A549 (cell line): ENCODE measurements around the gene HOXD1. TPM values are rescaled to one million over a fixed set of nuclear protein-coding genes. Genes with fewer than 3 reads are reported as not detected.
A peak's percentile ranks its signal among the peaks of the same experiment; 100 is the strongest.

Experiments
- ATAC-seq, 2 experiments: fragments of 200-7000 bp in 1 of 2; fragments of >200 bp in 1 of 2; cut with Nextera tagmentation in 1 of 2; cut with Tn5 transposase in 1 of 2; 3 replicates each; pipeline versions ENCODE4 v1.8.0 to v1.9.1; 2018 to 2020; ENCODE audit warnings: mild to moderate bottlenecking in 1 of 2, moderate library complexity in 1 of 2
- CTCF ChIA-PET: fragments of 300-600 bp; sonication (Branson Sonifier 250); formaldehyde crosslinking; extraction: SDS; loops from one replicate; lab custom pipeline; 2021; ENCODE audit warnings: antibody characterized with exemption, inconsistent platforms; lab: Yijun Ruan, JAX
- POLR2A ChIA-PET: fragments of 350-600 bp; formaldehyde crosslinking; extraction: SDS; loops from one replicate; lab custom pipeline; 2021; ENCODE audit warnings: antibody characterized with exemption, inconsistent platforms; lab: Yijun Ruan, JAX
- DNase-seq, 2 experiments: peaks; one replicate each; pipeline versions ENCODE4 v3.0.0 to v3.0.0-alpha.2; 2011 to 2016; ENCODE audit warnings: low read depth in 1 of 2, low spot score in 1 of 2
- FAIRE-seq: peaks from 2 replicates; lab custom pipeline; 2011; peaks lifted over from hg19 to GRCh38; lab: Jason Lieb, UNC
- H3K27ac ChIP-seq, 2 experiments: fragments of >200 bp; sonication (Bioruptor Twin); formaldehyde crosslinking; 3 replicates each; pipeline ENCODE4 v1.5.1; 2016 to 2017
- H3K4me1 ChIP-seq: fragments of >200 bp; sonication (Bioruptor Twin); formaldehyde crosslinking; 3 replicates; pipeline ENCODE4 v1.6.1; 2016
- H3K4me2 ChIP-seq: fragments of >200 bp; sonication (Bioruptor Twin); formaldehyde crosslinking; 3 replicates; pipeline ENCODE4 v1.6.1; 2016
- H3K4me3 ChIP-seq: fragments of >200 bp; sonication (Bioruptor Twin); formaldehyde crosslinking; 3 replicates; pipeline ENCODE4 v1.5.1; 2016
- H3K9me3 ChIP-seq: fragments of >200 bp; sonication (Bioruptor Twin); formaldehyde crosslinking; 3 replicates; pipeline ENCODE4 v1.6.1; 2016
- ATOH8 ChIP-seq: fragments of 250-450 bp; sonication (Bioruptor Pico); IDR thresholded peaks from 2 replicates; pipeline ENCODE4 v1.5.0; 2020; ENCODE audit warnings: low read depth, mild to moderate bottlenecking, moderate library complexity
- BHLHE40 ChIP-seq: IDR thresholded peaks from 2 replicates; pipeline ENCODE4 v1.6.1; 2012; ENCODE audit warnings: low read depth, low read length, inconsistent platforms
- CEBPB ChIP-seq, 2 experiments: fragments of >200 bp in 1 of 2; sonication (Bioruptor Twin) in 1 of 2; formaldehyde crosslinking in 1 of 2; IDR thresholded peaks; 2 replicates each; pipeline ENCODE4 v1.6.1; 2012 to 2016
- CHD4 ChIP-seq: fragments of 200-600 bp; sonication (generic); IDR thresholded peaks from 2 replicates; pipeline ENCODE4 v1.6.1; 2016; ENCODE audit warnings: antibody characterized with exemption, mild to moderate bottlenecking, borderline replicate concordance
- E2F6 ChIP-seq: IDR thresholded peaks from 2 replicates; pipeline ENCODE4 v1.6.1; 2012; ENCODE audit warnings: low read depth, borderline replicate concordance
- EHF ChIP-seq: fragments of 250-450 bp; sonication (Bioruptor Pico); IDR thresholded peaks from 2 replicates; pipeline ENCODE4 v1.5.0; 2020; ENCODE audit warnings: mild to moderate bottlenecking
- EP300 ChIP-seq, 2 experiments: fragments of >200 bp; sonication (Bioruptor Twin); formaldehyde crosslinking; IDR thresholded peaks; 2 replicates in 1 of 2; 3 replicates in 1 of 2; pipeline ENCODE4 v1.6.1; 2016 to 2017
- ESRRA ChIP-seq: fragments of 150-350 bp; IDR thresholded peaks from 2 replicates; pipeline ENCODE4 v1.6.1; 2014; ENCODE audit warnings: mild to moderate bottlenecking, low read length, borderline replicate concordance
- HDAC2 ChIP-seq: fragments of 200-600 bp; sonication (generic); IDR thresholded peaks from 2 replicates; pipeline ENCODE4 v1.6.1; 2016
- KDM1A ChIP-seq: fragments of 200-600 bp; sonication (generic); IDR thresholded peaks from 2 replicates; pipeline ENCODE4 v1.6.1; 2016; ENCODE audit warnings: low read depth, mild to moderate bottlenecking
- MAFK ChIP-seq: fragments of 450-650 bp; IDR thresholded peaks from 2 replicates; pipeline ENCODE4 v1.6.1; 2014; ENCODE audit not compliant: partially characterized antibody
- MAZ ChIP-seq: fragments of 150-350 bp; IDR thresholded peaks from 2 replicates; pipeline ENCODE4 v1.6.1; 2014; ENCODE audit warnings: antibody characterized with exemption, low read depth, low read length, borderline replicate concordance
- NR3C1 ChIP-seq: fragments of >200 bp; sonication (Bioruptor Twin); formaldehyde crosslinking; IDR thresholded peaks from 3 replicates; pipeline ENCODE4 v1.6.1; 2017
- PBX3 ChIP-seq: IDR thresholded peaks from 2 replicates; pipeline ENCODE4 v1.6.1; 2012
- RAD21 ChIP-seq, 2 experiments: fragments of >200 bp in 1 of 2; sonication (Bioruptor Twin) in 1 of 2; formaldehyde crosslinking in 1 of 2; IDR thresholded peaks in 1 of 2; conservative IDR thresholded peaks in 1 of 2; 2 replicates in 1 of 2; 3 replicates in 1 of 2; pipeline ENCODE4 v1.6.1; 2012 to 2018; ENCODE audit warnings: inconsistent platforms in 1 of 2
- RARB ChIP-seq: fragments of 250-450 bp; sonication (Bioruptor Pico); IDR thresholded peaks from 2 replicates; pipeline ENCODE4 v1.8.0; 2021; ENCODE audit warnings: mild to moderate bottlenecking, moderate library complexity
- RFX5 ChIP-seq: fragments of 450-650 bp; IDR thresholded peaks from 2 replicates; pipeline ENCODE4 v1.7.1; 2014; ENCODE audit warnings: antibody characterized with exemption, mild to moderate bottlenecking, moderate library complexity
- RNF2 ChIP-seq: fragments of 200-600 bp; sonication (generic); IDR thresholded peaks from 2 replicates; pipeline ENCODE4 v1.6.1; 2016; ENCODE audit warnings: low read depth, mild to moderate bottlenecking, antibody characterized with exemption, moderate library complexity, borderline replicate concordance
- SREBF2 ChIP-seq: fragments of 450-650 bp; IDR thresholded peaks from 2 replicates; pipeline ENCODE4 v1.6.1; 2014; ENCODE audit warnings: mild to moderate bottlenecking, moderate library complexity
- TP53 ChIP-seq: fragments of 250-450 bp; sonication (Bioruptor Pico); IDR thresholded peaks from 2 replicates; pipeline ENCODE4 v1.5.0; 2021; ENCODE audit warnings: mild to moderate bottlenecking, moderate library complexity
- WGBS: methylation state at CpG from one replicate; pipeline ENCODE4 v1.1.6; 2017; ENCODE audit errors: missing lambda C conversion rate; 5-methylcytosine and 5-hydroxymethylcytosine counted together
- polyA plus RNA-seq, 4 experiments: library from polyadenylated mRNA; depleted of rRNA in 3 of 4; stranded (reverse); fragments of >200 nt; fragmentation: RNase III in 1 of 4; extraction: RNeasy Plus Mini Kit Qiagen cat#74134 plus additional on column Dnase treatment in 1 of 4; gene quantifications; 2 replicates in 3 of 4; 3 replicates in 1 of 4; pipeline ENCODE4 v1.2.3, GENCODE V29; 2011 to 2017
- TF ChIP-seq, protein P1 (sequence below): fragments of 450-650 bp; IDR thresholded peaks from 2 replicates; pipeline ENCODE4 v1.6.1; 2014; ENCODE audit warnings: antibody characterized with exemption
- TF ChIP-seq, protein P2 (sequence below): fragments of 150-350 bp; IDR thresholded peaks from 2 replicates; pipeline ENCODE4 v1.6.1; 2014; ENCODE audit warnings: low read depth, mild to moderate bottlenecking, low read length
- TF ChIP-seq, protein P3 (sequence below): fragments of >200 bp; sonication (Bioruptor Twin); formaldehyde crosslinking; IDR thresholded peaks from 2 replicates; pipeline ENCODE4 v1.6.1; 2016

Gene HOXD1
- polyA plus RNA-seq, 2 of the 4 experiments (the other 2 are of a cell fraction), result 0.12 TPM

DNA sequence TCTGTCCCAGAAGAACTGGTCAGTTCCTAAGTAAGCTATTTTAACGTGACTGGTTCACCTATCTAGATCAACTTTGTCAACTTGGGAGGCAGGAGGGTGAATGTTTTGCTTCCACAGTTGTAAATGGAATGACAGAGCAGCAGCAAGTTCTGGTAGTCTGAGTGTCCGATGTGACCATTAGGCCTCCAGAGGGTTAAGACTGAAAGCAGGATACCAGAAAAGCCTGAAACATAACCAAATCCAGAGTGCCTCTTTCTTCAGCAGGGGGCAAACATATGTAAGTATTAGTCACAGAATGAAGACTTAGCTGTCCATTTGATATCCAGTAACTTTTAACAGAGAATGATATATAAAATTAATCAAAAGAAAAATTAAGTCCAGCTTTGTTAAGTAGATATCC lies 22.2 kb upstream of the HOXD1 start:
- ChIA-PET POLR2A (no interaction called here), CTCF (interaction anchor here (2.0 to 2.3 kb wide), 2 partner anchors 26 to 472 kb away, joined by 8 to 10 read pairs; no protein-coding TSS in a partner anchor)
- TF ChIP-seq, protein P1, sequence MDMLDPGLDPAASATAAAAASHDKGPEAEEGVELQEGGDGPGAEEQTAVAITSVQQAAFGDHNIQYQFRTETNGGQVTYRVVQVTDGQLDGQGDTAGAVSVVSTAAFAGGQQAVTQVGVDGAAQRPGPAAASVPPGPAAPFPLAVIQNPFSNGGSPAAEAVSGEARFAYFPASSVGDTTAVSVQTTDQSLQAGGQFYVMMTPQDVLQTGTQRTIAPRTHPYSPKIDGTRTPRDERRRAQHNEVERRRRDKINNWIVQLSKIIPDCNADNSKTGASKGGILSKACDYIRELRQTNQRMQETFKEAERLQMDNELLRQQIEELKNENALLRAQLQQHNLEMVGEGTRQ, result no peak
- TF ChIP-seq NR3C1 (no peak), ESRRA (no peak), TP53 (CRISPR knock-in tag) (no peak), EP300 (IDR thresholded peaks at IDR 0.05) (no peak), EHF (CRISPR knock-in tag) (no peak), RARB (CRISPR knock-in tag) (no peak)
- TF ChIP-seq, protein P2, sequence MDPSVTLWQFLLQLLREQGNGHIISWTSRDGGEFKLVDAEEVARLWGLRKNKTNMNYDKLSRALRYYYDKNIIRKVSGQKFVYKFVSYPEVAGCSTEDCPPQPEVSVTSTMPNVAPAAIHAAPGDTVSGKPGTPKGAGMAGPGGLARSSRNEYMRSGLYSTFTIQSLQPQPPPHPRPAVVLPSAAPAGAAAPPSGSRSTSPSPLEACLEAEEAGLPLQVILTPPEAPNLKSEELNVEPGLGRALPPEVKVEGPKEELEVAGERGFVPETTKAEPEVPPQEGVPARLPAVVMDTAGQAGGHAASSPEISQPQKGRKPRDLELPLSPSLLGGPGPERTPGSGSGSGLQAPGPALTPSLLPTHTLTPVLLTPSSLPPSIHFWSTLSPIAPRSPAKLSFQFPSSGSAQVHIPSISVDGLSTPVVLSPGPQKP, result no peak
- no peak for ATAC-seq
- DNase-seq, result no peak
- Histone ChIP-seq H3K9me3 (no peaks in the 10 kb centered on the region), H3K4me1 (no peaks in the 10 kb centered on the region), H3K4me3 (no peak overlapping the region), H3K27ac (no peak overlapping the region), H3K4me2 (no peak overlapping the region)
- WGBS, result 47% methylated on average over 2 of the region's 2 CpGs
- no peak for FAIRE-seq

GRCh38 chr2:176167398-176167797 lies 21.1 kb upstream of the HOXD1 start:
- FAIRE-seq, result no peak
- no peak for ATAC-seq
- Histone ChIP-seq H3K9me3 (no peaks in the 10 kb centered on the region), H3K4me2 (no peak overlapping the region), H3K4me3 (no peak overlapping the region), H3K27ac (no peak overlapping the region), H3K4me1 (no peaks in the 10 kb centered on the region)
- CTCF ChIA-PET, result interaction anchor here (0.6 to 2.3 kb wide), 4 partner anchors 27 to 471 kb away, joined by 4 to 10 read pairs (median 6); no protein-coding TSS in a partner anchor
- POLR2A ChIA-PET, result no interaction called here
- DNase-seq, result no peak
- TF ChIP-seq PBX3 (no peak), MAFK (peak; percentile 38)
- 45% methylated on average over 1 of the region's 1 CpG for WGBS

GRCh38 chr2:176169181-176169580 lies 19.3 kb upstream of the HOXD1 start:
- peaks cover 4% of the 10 kb centered on the region; the same call in 1 of the 3 replicates for H3K4me1 ChIP-seq
- DNase-seq (no peak), FAIRE-seq (no peak), ATAC-seq (no peak)
- no peak overlapping the region for H3K4me2 ChIP-seq
- no peak overlapping the region for H3K4me3 ChIP-seq
- WGBS, result 82% methylated on average over 5 of the region's 5 CpGs
- H3K27ac ChIP-seq, result no peak overlapping the region
- ChIA-PET POLR2A (no interaction called here), CTCF (interaction anchor here (2.2 kb wide), 1 partner anchor 29 kb away, joined by 8 read pairs; no protein-coding TSS in a partner anchor)
- no peaks in the 10 kb centered on the region for H3K9me3 ChIP-seq
- TF ChIP-seq, protein P3, sequence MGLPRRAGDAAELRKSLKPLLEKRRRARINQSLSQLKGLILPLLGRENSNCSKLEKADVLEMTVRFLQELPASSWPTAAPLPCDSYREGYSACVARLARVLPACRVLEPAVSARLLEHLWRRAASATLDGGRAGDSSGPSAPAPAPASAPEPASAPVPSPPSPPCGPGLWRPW, result no peak
- no peak for TF ChIP-seq E2F6
- TF ChIP-seq RFX5, result no peak
- no peak for TF ChIP-seq RARB (CRISPR knock-in tag)
- no peak for TF ChIP-seq SREBF2
- no peak for TF ChIP-seq MAZ
- TF ChIP-seq KDM1A, result no peak
- TF ChIP-seq MAFK, result no peak
- TF ChIP-seq, protein P2, result no peak
- no peak for TF ChIP-seq RNF2
- TF ChIP-seq HDAC2, result no peak
- TF ChIP-seq, protein P1, result no peak
- no peak for TF ChIP-seq CHD4
- TF ChIP-seq RAD21 (conservative IDR thresholded peaks at IDR 0.05 in 1 of 2, IDR thresholded peaks at IDR 0.05 in 1 of 2), result no peak
- TF ChIP-seq BHLHE40, result no peak
- TF ChIP-seq PBX3, result no peak
- no peak for TF ChIP-seq CEBPB (IDR thresholded peaks at IDR 0.05)
- TF ChIP-seq ATOH8 (CRISPR knock-in tag), result no peak
